MCF 10A (cell line): Measurements from ENCODE around the gene HSFX4. TPM values are rescaled to one million over a fixed set of nuclear protein-coding genes. Genes with fewer than 3 reads are reported as not detected.
A peak's percentile ranks its signal among the peaks of the same experiment; 100 is the strongest.
"Not testable (repeated sequence)": the region's sequence is repeated elsewhere in the genome, so short reads cannot be mapped to it uniquely, and the experiment has no call there.

Experiments used
- Bru-seq: library from RNA; stranded (reverse); fragments of 400-500 nt; gene quantifications from one replicate; lab custom pipeline; 2021; lab: Mats Ljungman, UMichigan
- BruChase-seq, 2 experiments: library from RNA; stranded (reverse); fragments of 400-500 nt; gene quantifications; one replicate each; lab custom pipeline; 2021; lab: Mats Ljungman, UMichigan
- BruUV-seq: library from RNA; stranded (reverse); fragments of 400-500 nt; replicated peaks from 2 replicates; lab custom pipeline; 2021; lab: Mats Ljungman, UMichigan
- CTCF ChIA-PET: fragments of 300-600 bp; sonication (Branson Sonifier 250); formaldehyde crosslinking; extraction: SDS; loops from one replicate; lab custom pipeline; 2021; ENCODE audit warnings: antibody characterized with exemption, inconsistent platforms; lab: Yijun Ruan, JAX
- POLR2A ChIA-PET: fragments of 300-600, 350-650 bp; sonication (Branson Sonifier 250); formaldehyde crosslinking; extraction: SDS; loops from one replicate; lab custom pipeline; 2020; ENCODE audit warnings: antibody characterized with exemption, inconsistent platforms; lab: Yijun Ruan, JAX
- DNase-seq: peaks from one replicate; pipeline ENCODE4 v3.0.0-alpha.2; 2018; ENCODE audit not compliant: unreplicated experiment
- H3K27ac Mint-ChIP-seq: one replicate; pipeline ENCODE4 v1.8.0; 2022; ENCODE audit warnings: mild to moderate bottlenecking, low read depth, mixed read lengths; ENCODE audit not compliant: unreplicated experiment
- H3K27me3 Mint-ChIP-seq: one replicate; pipeline ENCODE4 v1.8.0; 2022; ENCODE audit warnings: mixed read lengths; ENCODE audit not compliant: insufficient read depth, unreplicated experiment
- H3K36me3 Mint-ChIP-seq: one replicate; pipeline ENCODE4 v1.8.0; 2022; ENCODE audit warnings: mild to moderate bottlenecking, moderate library complexity, mixed read lengths; ENCODE audit not compliant: insufficient read depth, unreplicated experiment
- H3K4me1 Mint-ChIP-seq: one replicate; pipeline ENCODE4 v1.8.0; 2022; ENCODE audit warnings: mixed read lengths; ENCODE audit not compliant: insufficient read depth, unreplicated experiment
- H3K4me3 Mint-ChIP-seq: one replicate; pipeline ENCODE4 v1.8.0; 2022; ENCODE audit warnings: mild to moderate bottlenecking, moderate library complexity, mixed read lengths; ENCODE audit not compliant: unreplicated experiment
- H3K9me3 Mint-ChIP-seq: one replicate; pipeline ENCODE4 v1.8.0; 2022; ENCODE audit warnings: mixed read lengths; ENCODE audit not compliant: unreplicated experiment
- intact Hi-C: fragments of 100-400 bp; cut with micrococcal nuclease; formaldehyde crosslinking; loops from 2 replicates; pipeline ENCODE4 v1.14.1; 2022
- long read RNA-seq: library from polyadenylated mRNA; stranded (forward); transcript quantifications from one replicate; pipeline ENCODE4 v2.0.0, GENCODE V29; 2022
- total RNA-seq: library from RNA; stranded (reverse); gene quantifications from 2 replicates; pipeline ENCODE4 v1.2.3, GENCODE V29; 2022
- TF ChIP-seq, protein P1 (sequence below): fragments of 200-600 bp; IDR thresholded peaks from one replicate; pipeline ENCODE4 v1.8.0; 2022; ENCODE audit warnings: antibody characterized with exemption, mild to moderate bottlenecking; ENCODE audit not compliant: unreplicated experiment

The HSFX4 gene
- not detected in 2 replicates for total RNA-seq
- not detected for Bru-seq, nascent RNA
- not detected for BruChase-seq, experiment 1, labeled RNA remaining after a 6-hour chase
- BruChase-seq, experiment 2, labeled RNA remaining after a 2-hour chase: not detected
- long read RNA-seq: 0 reads

DNA sequence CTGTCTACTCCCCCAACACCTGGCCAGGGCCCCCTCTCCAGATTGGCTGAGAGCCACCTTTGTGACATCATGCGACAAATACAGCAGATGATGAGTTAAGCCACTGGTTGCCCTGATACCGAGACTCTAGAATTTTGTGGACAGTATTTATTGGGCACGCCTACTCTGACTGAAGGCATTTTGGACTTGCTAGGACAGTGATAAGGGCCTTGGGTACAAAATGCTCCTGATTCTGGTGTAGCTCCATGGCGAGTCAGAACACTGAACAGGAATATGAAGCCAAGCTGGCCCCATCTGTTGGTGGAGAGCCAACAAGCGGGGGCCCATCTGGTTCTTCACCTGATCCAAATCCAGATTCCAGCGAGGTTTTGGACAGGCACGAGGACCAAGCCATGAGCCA lies at the start of gene HSFX4:
TSS of gene HSFX4 (plus strand) at position 174 of the 400 bp plus-strand sequence. CDS start at position 246, 72 bp downstream.
- intact Hi-C loops, H3K27ac Mint-ChIP-seq, CTCF ChIA-PET, H3K9me3 Mint-ChIP-seq, BruUV-seq, POLR2A ChIA-PET, H3K27me3 Mint-ChIP-seq, H3K4me1 Mint-ChIP-seq, DNase-seq, H3K4me3 Mint-ChIP-seq: not testable (repeated sequence)
- H3K36me3 Mint-ChIP-seq: peaks cover 12% of the 10 kb centered on the region

DNA sequence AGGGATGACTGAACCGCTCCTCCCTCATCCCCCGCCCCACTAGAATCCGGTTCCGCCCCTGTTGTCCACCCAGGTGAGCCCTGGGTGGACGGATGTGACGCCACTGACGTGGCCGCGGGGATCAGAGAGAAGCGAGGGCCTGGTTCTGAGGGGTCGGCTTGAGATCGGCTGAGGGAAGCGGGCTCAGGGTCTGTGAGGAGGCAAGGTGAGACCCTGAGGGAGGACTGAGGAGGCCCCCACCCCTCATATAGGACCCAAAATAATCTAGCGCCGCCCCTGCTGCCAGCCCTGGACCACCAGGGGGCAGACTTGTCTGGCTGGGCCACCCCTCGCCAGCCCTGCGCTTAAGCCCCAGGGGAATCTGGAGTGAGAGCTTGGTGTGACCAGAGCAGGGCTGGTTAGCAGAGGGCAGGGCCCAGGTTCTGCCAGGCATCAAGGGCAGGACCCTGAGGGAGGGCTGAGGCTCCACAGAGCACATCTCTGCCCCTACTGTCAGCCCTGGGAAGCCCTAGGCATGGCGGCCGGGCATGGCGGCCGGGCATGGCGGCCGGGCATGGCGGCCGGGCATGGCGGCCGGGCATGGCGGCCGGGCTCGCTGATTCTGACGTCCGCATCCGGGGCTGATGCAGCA lies 48.2 kb upstream of the HSFX4 start, which contains the start of gene MAGEA8:
TSS of gene MAGEA8 (plus strand) at position 103 of the 631 bp plus-strand sequence. CDS start 3,090 bp downstream, outside the sequence.
- H3K27ac Mint-ChIP-seq: no peak within 1 kb of the TSS
- no peak for DNase-seq
- H3K27me3 Mint-ChIP-seq: peaks cover 13% of the 10 kb centered on the region
- ChIA-PET CTCF (interaction anchor here (0.9 to 1.2 kb wide), 2 partner anchors 15 to 32 kb away, joined by 3 read pairs; no protein-coding TSS in a partner anchor), POLR2A (no interaction called here)
- no peaks in the 10 kb centered on the region for H3K9me3 Mint-ChIP-seq
- no peaks in the 10 kb centered on the region for H3K4me1 Mint-ChIP-seq
- no peak within 1 kb of the TSS for H3K4me3 Mint-ChIP-seq
- TF ChIP-seq, protein P1, sequence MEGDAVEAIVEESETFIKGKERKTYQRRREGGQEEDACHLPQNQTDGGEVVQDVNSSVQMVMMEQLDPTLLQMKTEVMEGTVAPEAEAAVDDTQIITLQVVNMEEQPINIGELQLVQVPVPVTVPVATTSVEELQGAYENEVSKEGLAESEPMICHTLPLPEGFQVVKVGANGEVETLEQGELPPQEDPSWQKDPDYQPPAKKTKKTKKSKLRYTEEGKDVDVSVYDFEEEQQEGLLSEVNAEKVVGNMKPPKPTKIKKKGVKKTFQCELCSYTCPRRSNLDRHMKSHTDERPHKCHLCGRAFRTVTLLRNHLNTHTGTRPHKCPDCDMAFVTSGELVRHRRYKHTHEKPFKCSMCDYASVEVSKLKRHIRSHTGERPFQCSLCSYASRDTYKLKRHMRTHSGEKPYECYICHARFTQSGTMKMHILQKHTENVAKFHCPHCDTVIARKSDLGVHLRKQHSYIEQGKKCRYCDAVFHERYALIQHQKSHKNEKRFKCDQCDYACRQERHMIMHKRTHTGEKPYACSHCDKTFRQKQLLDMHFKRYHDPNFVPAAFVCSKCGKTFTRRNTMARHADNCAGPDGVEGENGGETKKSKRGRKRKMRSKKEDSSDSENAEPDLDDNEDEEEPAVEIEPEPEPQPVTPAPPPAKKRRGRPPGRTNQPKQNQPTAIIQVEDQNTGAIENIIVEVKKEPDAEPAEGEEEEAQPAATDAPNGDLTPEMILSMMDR: peak; percentile 15
- no TSS peak for BruUV-seq
- intact Hi-C loops: no loop called here
- no peaks in the 10 kb centered on the region for H3K36me3 Mint-ChIP-seq

- intact Hi-C loops, H3K36me3 Mint-ChIP-seq, CTCF ChIA-PET, H3K27ac Mint-ChIP-seq, POLR2A ChIA-PET, H3K4me1 Mint-ChIP-seq, H3K4me3 Mint-ChIP-seq, DNase-seq, H3K27me3 Mint-ChIP-seq, H3K9me3 Mint-ChIP-seq, BruUV-seq: not testable (repeated sequence)
Measured at GRCh38 chrX:149890828-149891227, 38.5 kb upstream of the HSFX4 start.

GRCh38 chrX:149898554-149898953 lies 30.8 kb upstream of the HSFX4 start:
- CTCF ChIA-PET: no interaction called here
- no peaks in the 10 kb centered on the region for H3K4me1 Mint-ChIP-seq

More at GRCh38 chrX:149898554-149898953, 30.8 kb upstream of the HSFX4 start:
- H3K27me3 Mint-ChIP-seq: peaks cover 58% of the 10 kb centered on the region
- no peaks in the 10 kb centered on the region for H3K36me3 Mint-ChIP-seq
- POLR2A ChIA-PET: no interaction called here
- DNase-seq: no peak
- TF ChIP-seq, protein P1: no peak
- no TSS peak for BruUV-seq
- peaks cover 6% of the 10 kb centered on the region for H3K9me3 Mint-ChIP-seq
- no peak overlapping the region for H3K4me3 Mint-ChIP-seq
- intact Hi-C loops: no loop called here
- H3K27ac Mint-ChIP-seq: no peak overlapping the region
